HCT116 (cell line): Measurements from ENCODE around the gene GABRA5. TPM values are rescaled to one million over a fixed set of nuclear protein-coding genes. Genes with fewer than 3 reads are reported as not detected.

ENCODE experiments used
- ATAC-seq: fragments of 200-7000 bp; cut with Tn5 transposase; 2 replicates; pipeline ENCODE4 v1.9.1; 2020; ENCODE audit warnings: mild to moderate bottlenecking, moderate library complexity
- BruUV-seq: library from RNA; stranded (reverse); fragments of 400-500 nt; replicated peaks from 2 replicates; lab custom pipeline; 2021; lab: Mats Ljungman, UMichigan
- CTCF ChIA-PET: fragments of 300-600 bp; sonication (Branson Sonifier 250); formaldehyde crosslinking; loops from one replicate; lab custom pipeline; 2021; ENCODE audit warnings: antibody characterized with exemption; lab: Charles Lee
- POLR2A ChIA-PET: fragments of 300-600, 350-600 bp; sonication (Branson Sonifier 250); formaldehyde crosslinking; loops from one replicate; lab custom pipeline; 2021; ENCODE audit warnings: antibody characterized with exemption; lab: Charles Lee
- RAD21 ChIA-PET, 2 experiments: fragments of 300-600 bp; sonication (Branson Sonifier 250); formaldehyde crosslinking; loops; one replicate each; lab custom pipeline; 2023; ENCODE audit warnings: low total read pairs in 2 of 2; ENCODE audit not compliant: uncharacterized antibody in 2 of 2, unreplicated experiment in 2 of 2, low non-redundant PET in 1 of 2; lab: Charles Lee
- DNase-seq: peaks from one replicate; pipeline ENCODE4 v3.0.0-alpha.2; 2010; ENCODE audit warnings: low read depth, low spot score
- H2AFZ ChIP-seq: fragments of 200-600 bp; shearing (Covaris generic), sonication (generic); 2 replicates; pipeline ENCODE4 v1.6.1; 2017; ENCODE audit warnings: low read depth, mixed run types, mixed read lengths, antibody characterized with exemption, low read length; ENCODE audit not compliant: poor library complexity, severe bottlenecking
- H3K27ac ChIP-seq: 2 replicates; pipeline ENCODE4 v1.5.1; 2012; ENCODE audit warnings: low read depth, low read length
- H3K27me3 ChIP-seq: fragments of 200-600 bp; sonication (generic); 2 replicates; pipeline ENCODE4 v1.6.1; 2016; ENCODE audit warnings: mixed run types, low read length, mixed read lengths; ENCODE audit not compliant: insufficient read depth
- H3K36me3 ChIP-seq, 2 experiments: fragments of 200-500 bp in 1 of 2; fragments of 200-600 bp in 1 of 2; sonication (Bioruptor generic) in 1 of 2; sonication (generic) in 1 of 2; 2 replicates each; pipeline versions ENCODE4 v1.5.1 to v1.6.1; 2014 to 2016; ENCODE audit warnings: low read length in 2 of 2, inconsistent platforms in 1 of 2, mixed read lengths in 1 of 2, mixed run types in 1 of 2; ENCODE audit not compliant: insufficient read depth in 2 of 2, control insufficient read depth in 1 of 2
- H3K4me1 ChIP-seq, 2 experiments: fragments of 200-600 bp in 1 of 2; sonication (generic) in 1 of 2; 2 replicates each; pipeline versions ENCODE4 v1.5.1 to v1.6.1; 2012 to 2017; ENCODE audit warnings: low read length in 2 of 2, inconsistent platforms in 1 of 2, mild to moderate bottlenecking in 1 of 2, mixed read lengths in 1 of 2, mixed run types in 1 of 2, moderate library complexity in 1 of 2; ENCODE audit not compliant: insufficient read depth in 2 of 2, control insufficient read depth in 1 of 2
- H3K4me2 ChIP-seq: fragments of 200-600 bp; sonication (generic); 2 replicates; pipeline ENCODE4 v1.6.1; 2017; ENCODE audit warnings: mixed run types, low read length, mixed read lengths
- H3K4me3 ChIP-seq, 2 experiments: fragments of 200-600 bp in 1 of 2; sonication (generic) in 1 of 2; replicated peaks in 1 of 2; 2 replicates each; pipeline ENCODE4 v1.5.1; 2011 to 2016; ENCODE audit warnings: low read length in 2 of 2, control low read depth in 1 of 2, low read depth in 1 of 2, mild to moderate bottlenecking in 1 of 2, mixed read lengths in 1 of 2, mixed run types in 1 of 2
- H3K79me2 ChIP-seq: fragments of 200-600 bp; sonication (generic); 2 replicates; pipeline ENCODE4 v1.6.1; 2017; ENCODE audit warnings: mild to moderate bottlenecking, mixed run types, low read length, moderate library complexity, mixed read lengths; ENCODE audit not compliant: insufficient read depth
- H3K9ac ChIP-seq: fragments of 200-600 bp; sonication (generic); 2 replicates; pipeline ENCODE4 v1.6.1; 2016; ENCODE audit warnings: low read length, mixed read lengths
- H3K9me2 ChIP-seq: fragments of 200-600 bp; sonication (generic), shearing (Covaris generic); 2 replicates; pipeline ENCODE4 v1.6.1; 2017; ENCODE audit warnings: mixed run types, mild to moderate bottlenecking, moderate library complexity; ENCODE audit not compliant: insufficient read depth
- H3K9me3 ChIP-seq, 2 experiments: fragments of 200-500 bp in 1 of 2; fragments of 200-600 bp in 1 of 2; sonication (Bioruptor generic) in 1 of 2; sonication (generic) in 1 of 2; 2 replicates each; pipeline ENCODE4 v1.6.1; 2014 to 2017; ENCODE audit warnings: low read length in 2 of 2, mixed read lengths in 2 of 2, inconsistent platforms in 1 of 2, low read depth in 1 of 2, mild to moderate bottlenecking in 1 of 2, mixed run types in 1 of 2, moderate library complexity in 1 of 2; ENCODE audit not compliant: control insufficient read depth in 1 of 2, insufficient read depth in 1 of 2
- H4K20me1 ChIP-seq: fragments of 200-600 bp; sonication (generic), shearing (Covaris generic); 2 replicates; pipeline ENCODE4 v1.6.1; 2017; ENCODE audit warnings: mixed run types, mild to moderate bottlenecking, moderate library complexity; ENCODE audit not compliant: insufficient read depth
- ATF3 ChIP-seq: IDR thresholded peaks from 2 replicates; pipeline ENCODE4 v1.6.1; 2012
- CBX3 ChIP-seq: IDR thresholded peaks from 2 replicates; pipeline ENCODE4 v1.6.1; 2012; ENCODE audit warnings: low read depth
- CEBPB ChIP-seq: IDR thresholded peaks from 2 replicates; pipeline ENCODE4 v1.6.1; 2012; ENCODE audit warnings: low read depth
- ELF1 ChIP-seq: IDR thresholded peaks from 2 replicates; pipeline ENCODE4 v1.6.1; 2012; ENCODE audit warnings: low read depth, borderline replicate concordance
- EZH2 ChIP-seq: fragments of 200-600 bp; sonication (generic); IDR thresholded peaks from 2 replicates; pipeline ENCODE4 v1.6.1; 2017; ENCODE audit warnings: antibody characterized with exemption, mixed run types
- EZH2phosphoT487 ChIP-seq: fragments of 200-600 bp; IDR thresholded peaks from 2 replicates; pipeline ENCODE4 v1.6.1; 2018; ENCODE audit warnings: antibody characterized with exemption, borderline replicate concordance
- FOSL1 ChIP-seq: IDR thresholded peaks from 2 replicates; pipeline ENCODE4 v1.6.1; 2012; ENCODE audit warnings: low read depth
- MAX ChIP-seq: IDR thresholded peaks from 2 replicates; pipeline ENCODE4 v1.6.1; 2012
- POLR2AphosphoS5 ChIP-seq: IDR thresholded peaks from 2 replicates; pipeline ENCODE4 v1.6.1; 2011; ENCODE audit warnings: mild to moderate bottlenecking, low read depth, low read length, moderate library complexity
- RAD21 ChIP-seq: IDR thresholded peaks from 2 replicates; pipeline ENCODE4 v1.6.1; 2012; ENCODE audit warnings: low read depth, mild to moderate bottlenecking
- REST ChIP-seq: IDR thresholded peaks from 2 replicates; pipeline ENCODE4 v1.6.1; 2012; ENCODE audit warnings: low read depth
- SP1 ChIP-seq: IDR thresholded peaks from 2 replicates; pipeline ENCODE4 v1.6.1; 2012; ENCODE audit warnings: low read depth
- SRF ChIP-seq: IDR thresholded peaks from 2 replicates; pipeline ENCODE4 v1.6.1; 2012; ENCODE audit warnings: low read depth
- YY1 ChIP-seq: IDR thresholded peaks from 2 replicates; pipeline ENCODE4 v1.6.1; 2011; ENCODE audit warnings: low read length, low read depth, moderate library complexity, mild to moderate bottlenecking; ENCODE audit not compliant: insufficient replicate concordance; ENCODE audit errors: extremely low read depth
- ZBTB33 ChIP-seq: IDR thresholded peaks from 2 replicates; pipeline ENCODE4 v1.6.1; 2011; ENCODE audit warnings: mild to moderate bottlenecking, low read length, moderate library complexity; ENCODE audit not compliant: insufficient replicate concordance; ENCODE audit errors: extremely low read depth
- ZFX ChIP-seq: fragments of 450-650 bp; IDR thresholded peaks from 2 replicates; pipeline ENCODE4 v1.6.1; 2017
- ZNF274 ChIP-seq: fragments of 200-500 bp; sonication (Bioruptor generic); IDR thresholded peaks from 2 replicates; pipeline ENCODE4 v1.6.1; 2014; ENCODE audit warnings: mild to moderate bottlenecking, low read depth, low read length, inconsistent platforms
- intact Hi-C: fragments of 100-400 bp; cut with micrococcal nuclease; formaldehyde crosslinking; loops from 2 replicates; pipeline ENCODE4 v1.10.0; 2022
- total RNA-seq: library from RNA; stranded (reverse); gene quantifications from one replicate; pipeline ENCODE4 v1.2.1, GENCODE V29; 2021; ENCODE audit not compliant: unreplicated experiment

The GABRA5 gene
- total RNA-seq, 1 experiment from 2014 or later = not detected

GRCh38 chr15:26929588-26929987 lies 62.7 kb downstream of the GABRA5 start:
- H3K36me3 ChIP-seq = no peaks in the 10 kb centered on the region
- no peaks in the 10 kb centered on the region for H3K9me2 ChIP-seq
- intact Hi-C loops = no loop called here
- RAD21 ChIA-PET = no interaction called here
- H3K27me3 ChIP-seq = no peaks in the 10 kb centered on the region
- TF ChIP-seq ZNF274 (no peak), ZFX (no peak), REST (no peak), RAD21 (no peak), ATF3 (no peak), EZH2 (no peak), YY1 (no peak), ELF1 (no peak), FOSL1 (no peak), CEBPB (no peak), CBX3 (no peak), SP1 (no peak), SRF (no peak), ZBTB33 (no peak), EZH2phosphoT487 (no peak), POLR2AphosphoS5 (no peak), MAX (no peak)
- TF ChIP-seq, all 23 proteins: peak for 0
- ChIA-PET POLR2A (no interaction called here), CTCF (no interaction called here)
- Histone ChIP-seq H3K9me3 (peaks cover 0 to 24% of the 10 kb centered on the region in 2 experiments; a peak in 2 of 4 replicates), H4K20me1 (no peaks in the 10 kb centered on the region), H2AFZ (no peak overlapping the region), H3K27ac (no peak overlapping the region), H3K4me3 (no peak overlapping the region), H3K79me2 (no peaks in the 10 kb centered on the region), H3K4me1 (no peaks in the 10 kb centered on the region), H3K4me2 (no peak overlapping the region), H3K9ac (no peak overlapping the region)
- DNase-seq (no peak), ATAC-seq (no peak)
- no TSS peak for BruUV-seq
